ENCODE measurements around the gene RNF166.

RNF166 gene, protein sequence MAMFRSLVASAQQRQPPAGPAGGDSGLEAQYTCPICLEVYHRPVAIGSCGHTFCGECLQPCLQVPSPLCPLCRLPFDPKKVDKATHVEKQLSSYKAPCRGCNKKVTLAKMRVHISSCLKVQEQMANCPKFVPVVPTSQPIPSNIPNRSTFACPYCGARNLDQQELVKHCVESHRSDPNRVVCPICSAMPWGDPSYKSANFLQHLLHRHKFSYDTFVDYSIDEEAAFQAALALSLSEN

DNA sequence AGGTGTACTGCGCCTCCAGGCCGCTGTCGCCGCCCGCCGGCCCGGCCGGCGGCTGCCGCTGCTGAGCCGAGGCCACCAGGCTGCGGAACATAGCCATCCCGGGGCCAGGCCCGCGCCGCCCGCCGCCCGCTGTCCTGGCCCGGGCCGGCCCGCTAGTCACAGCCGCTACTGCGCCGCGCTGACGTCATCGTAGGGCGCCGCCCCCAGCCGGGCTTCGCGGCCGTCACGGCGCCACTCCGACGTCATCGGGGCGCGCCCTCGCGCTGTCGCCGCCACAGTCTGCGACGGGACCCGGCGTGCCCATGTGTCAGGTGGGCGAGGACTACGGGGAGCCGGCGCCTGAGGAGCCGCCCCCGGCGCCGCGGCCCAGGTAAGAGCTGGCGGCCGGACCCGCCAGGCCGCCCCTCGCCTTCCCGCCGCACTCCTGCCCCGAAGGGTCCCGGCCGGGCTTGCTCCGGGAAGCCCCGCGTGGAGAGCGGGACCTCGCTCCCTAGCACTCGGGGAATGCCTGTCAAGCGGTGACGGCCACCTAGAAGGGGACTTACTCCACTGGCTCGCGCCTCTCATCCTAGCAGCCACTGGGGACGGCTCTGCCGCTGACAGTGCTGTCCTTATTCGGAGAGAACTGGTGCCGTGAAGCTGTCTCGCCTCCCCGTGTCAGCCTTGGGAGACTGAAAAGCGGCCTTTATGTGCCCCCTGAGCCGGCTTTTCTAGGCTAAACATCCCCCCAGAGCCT, at the start of gene RNF166, which contains the start of gene CTU2:
Gene RNF166, minus strand, starts transcription at position 180 of the 736 bp plus-strand sequence. Its CDS starts 83 bp downstream, at position 97.
Gene CTU2, plus strand, starts transcription at position 275 of the 736 bp plus-strand sequence. Its CDS starts 28 bp downstream, at position 303.
- TF ChIP-seq, protein P1, sequence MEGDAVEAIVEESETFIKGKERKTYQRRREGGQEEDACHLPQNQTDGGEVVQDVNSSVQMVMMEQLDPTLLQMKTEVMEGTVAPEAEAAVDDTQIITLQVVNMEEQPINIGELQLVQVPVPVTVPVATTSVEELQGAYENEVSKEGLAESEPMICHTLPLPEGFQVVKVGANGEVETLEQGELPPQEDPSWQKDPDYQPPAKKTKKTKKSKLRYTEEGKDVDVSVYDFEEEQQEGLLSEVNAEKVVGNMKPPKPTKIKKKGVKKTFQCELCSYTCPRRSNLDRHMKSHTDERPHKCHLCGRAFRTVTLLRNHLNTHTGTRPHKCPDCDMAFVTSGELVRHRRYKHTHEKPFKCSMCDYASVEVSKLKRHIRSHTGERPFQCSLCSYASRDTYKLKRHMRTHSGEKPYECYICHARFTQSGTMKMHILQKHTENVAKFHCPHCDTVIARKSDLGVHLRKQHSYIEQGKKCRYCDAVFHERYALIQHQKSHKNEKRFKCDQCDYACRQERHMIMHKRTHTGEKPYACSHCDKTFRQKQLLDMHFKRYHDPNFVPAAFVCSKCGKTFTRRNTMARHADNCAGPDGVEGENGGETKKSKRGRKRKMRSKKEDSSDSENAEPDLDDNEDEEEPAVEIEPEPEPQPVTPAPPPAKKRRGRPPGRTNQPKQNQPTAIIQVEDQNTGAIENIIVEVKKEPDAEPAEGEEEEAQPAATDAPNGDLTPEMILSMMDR (IDR thresholded peaks at IDR 0.05) = no peak

DNA sequence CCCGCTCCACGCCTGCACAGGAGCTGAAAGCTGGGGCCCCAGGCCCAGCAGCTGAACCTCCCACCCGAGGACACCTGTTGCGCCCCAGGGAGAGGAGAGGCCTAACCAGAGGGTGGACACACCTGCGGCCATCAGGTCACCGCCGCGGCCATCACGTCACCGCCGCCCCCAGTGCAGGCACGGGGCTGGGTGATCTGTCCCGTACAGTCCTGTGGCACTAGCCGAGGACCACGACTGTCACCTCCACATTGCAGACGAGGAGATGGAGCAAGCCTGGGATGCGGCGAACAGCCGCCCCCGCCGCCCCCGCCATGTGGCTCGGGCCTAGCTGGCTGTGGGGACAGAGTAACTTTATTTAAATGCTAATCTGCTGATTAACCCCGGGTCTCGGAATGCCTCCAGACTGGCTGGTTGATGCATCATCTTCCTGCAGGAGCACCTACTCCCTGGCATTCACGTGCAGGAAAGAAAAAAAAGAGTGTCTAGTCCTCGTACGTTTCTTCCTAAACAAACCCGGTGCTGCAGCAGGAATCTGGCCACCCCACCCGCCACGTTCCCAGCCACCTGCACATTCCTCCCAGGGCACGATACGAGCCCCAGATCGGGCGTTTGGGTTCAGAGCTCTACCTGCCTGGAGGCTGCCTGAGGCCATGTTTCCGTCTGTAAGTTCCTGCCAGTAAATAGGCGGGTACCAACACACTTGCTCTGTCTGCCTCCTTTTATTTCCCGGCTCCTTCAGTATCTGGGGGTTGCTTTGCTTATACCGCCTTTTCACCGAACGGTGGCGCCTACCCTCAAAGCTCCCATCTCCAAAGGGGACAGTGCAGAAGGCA, 48.9 kb upstream of the RNF166 start:
- TF ChIP-seq, protein P1 (IDR thresholded peaks at IDR 0.05) = 0 out of 2 replicates have a peak, but pooled peaks have one; percentile 15

DNA sequence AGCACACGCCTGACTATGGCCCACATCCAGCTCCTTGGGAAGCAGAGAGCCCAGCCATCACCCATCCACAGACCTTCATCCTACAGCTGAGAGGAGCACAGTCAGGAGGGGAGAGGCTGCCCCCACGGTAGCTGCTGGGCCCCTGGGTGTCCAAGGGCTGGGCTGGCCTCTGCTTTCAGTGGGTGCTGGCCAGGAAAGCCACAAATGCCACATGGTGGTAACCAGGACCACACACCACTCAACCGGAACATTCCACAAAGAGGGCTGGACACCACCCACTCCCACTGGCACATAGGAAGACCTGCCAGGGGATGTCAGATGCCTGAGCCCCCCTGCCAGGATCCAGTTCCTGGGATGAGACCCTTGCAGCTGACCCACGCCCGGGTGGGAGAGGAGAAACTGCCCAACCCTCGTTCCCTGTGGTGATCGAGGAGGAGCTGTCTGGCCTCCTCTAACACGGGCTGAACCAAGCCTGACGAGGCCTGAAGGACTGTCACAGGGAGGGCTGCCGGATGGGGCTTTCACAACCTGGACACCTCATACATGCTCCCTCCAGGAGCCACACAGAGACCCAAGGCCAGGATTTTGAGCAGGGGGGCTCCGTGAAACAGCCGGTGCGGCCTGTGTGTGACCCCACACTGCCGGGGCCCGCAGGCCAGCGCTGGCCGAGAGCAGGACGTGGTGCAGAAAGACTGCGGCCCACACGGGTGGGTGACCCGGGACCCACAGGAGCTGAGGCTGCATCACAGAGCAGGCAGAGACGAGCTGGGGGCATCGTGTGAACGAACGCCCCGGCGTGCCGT, 48.1 kb upstream of the RNF166 start:
- TF ChIP-seq, protein P1 (IDR thresholded peaks at IDR 0.05) = no peak

DNA sequence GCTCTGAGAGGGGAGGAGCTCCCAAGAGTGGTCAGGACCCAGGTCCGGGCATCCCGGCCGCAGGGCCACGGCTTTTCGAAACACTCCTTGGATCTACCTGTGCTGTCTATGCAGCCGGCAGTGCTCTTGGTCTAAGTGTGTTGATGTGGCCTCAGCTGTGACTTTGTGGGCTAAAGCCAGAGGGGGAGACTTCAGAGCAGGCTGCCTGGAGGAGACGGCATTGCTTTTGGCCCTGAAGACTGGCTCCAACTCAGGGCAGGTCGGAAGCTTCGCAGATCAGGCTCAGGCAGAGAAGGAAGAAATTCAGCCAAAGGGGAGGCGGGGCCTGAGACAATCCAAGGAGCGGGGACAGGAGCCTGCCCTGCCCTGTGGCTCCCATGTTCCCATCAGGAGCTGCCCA, 47.4 kb upstream of the RNF166 start:
- TF ChIP-seq, protein P1 (IDR thresholded peaks at IDR 0.05) = no peak

DNA sequence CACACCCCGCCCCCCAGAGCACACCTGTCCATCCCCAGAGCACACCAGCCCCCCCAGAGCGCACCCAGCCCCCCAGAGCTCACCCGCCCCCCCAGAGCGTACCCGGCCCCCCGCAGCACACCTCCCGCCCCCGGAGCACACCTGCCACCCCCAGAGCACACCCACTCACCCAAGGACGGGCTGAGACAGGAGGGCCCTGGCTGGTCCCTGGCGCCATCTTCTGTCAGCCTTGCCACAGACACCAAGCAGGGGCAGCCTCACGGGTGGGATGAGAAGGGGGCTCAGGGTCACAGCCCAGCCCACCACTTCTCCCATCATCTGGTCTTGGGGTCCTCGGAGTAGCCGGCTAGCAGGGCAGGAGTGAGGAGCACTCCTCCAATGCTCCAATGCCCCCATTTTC, 47.0 kb upstream of the RNF166 start:
- TF ChIP-seq, protein P1 (IDR thresholded peaks at IDR 0.05) = no peak

DNA sequence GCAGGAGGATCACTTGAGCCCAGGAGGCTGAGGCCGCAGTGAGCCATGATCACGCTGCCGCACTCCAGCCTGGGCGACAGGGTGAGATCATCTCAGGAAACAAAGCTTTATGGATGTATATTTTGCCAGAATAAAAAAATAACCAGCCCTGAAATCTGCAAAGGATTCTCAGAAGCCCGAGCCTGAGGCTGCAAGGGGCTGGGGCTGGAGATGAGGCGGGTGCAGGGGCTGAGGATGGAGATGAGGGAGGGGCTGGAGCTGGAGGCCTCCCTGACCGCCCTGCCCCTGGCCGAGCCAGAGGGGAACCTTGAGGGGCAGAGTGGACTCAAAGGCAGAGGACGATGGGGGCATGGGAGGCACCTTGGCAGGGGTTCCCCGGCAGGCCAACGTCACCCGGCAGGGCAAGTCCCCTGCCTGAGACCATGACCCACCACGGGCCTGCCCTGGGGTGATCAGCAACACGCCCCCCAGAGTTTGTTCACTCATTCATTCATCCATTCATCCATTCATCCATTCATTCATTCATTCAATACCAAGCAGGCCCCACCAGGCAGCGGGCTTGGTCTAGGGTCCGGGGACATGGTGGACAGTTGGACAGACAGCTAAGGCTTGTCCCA, 46.3 kb upstream of the RNF166 start:
- TF ChIP-seq, protein P1 (IDR thresholded peaks at IDR 0.05) = no peak
